T follicular helper cell (primary cell): ENCODE measurements around the gene MAP3K4.
"Not testable (repeated sequence)": the region's sequence is repeated elsewhere in the genome, so short reads cannot be mapped to it uniquely, and the experiment has no call there.

ENCODE experiments used
- DNase-seq: peaks from one replicate; pipeline ENCODE4 v3.0.0-alpha.2; 2020; ENCODE audit warnings: low read depth

MAP3K4 gene

GRCh38 chr6:161117942-161118341, 126.4 kb downstream of the MAP3K4 start:
- no peak for DNase-seq

DNA sequence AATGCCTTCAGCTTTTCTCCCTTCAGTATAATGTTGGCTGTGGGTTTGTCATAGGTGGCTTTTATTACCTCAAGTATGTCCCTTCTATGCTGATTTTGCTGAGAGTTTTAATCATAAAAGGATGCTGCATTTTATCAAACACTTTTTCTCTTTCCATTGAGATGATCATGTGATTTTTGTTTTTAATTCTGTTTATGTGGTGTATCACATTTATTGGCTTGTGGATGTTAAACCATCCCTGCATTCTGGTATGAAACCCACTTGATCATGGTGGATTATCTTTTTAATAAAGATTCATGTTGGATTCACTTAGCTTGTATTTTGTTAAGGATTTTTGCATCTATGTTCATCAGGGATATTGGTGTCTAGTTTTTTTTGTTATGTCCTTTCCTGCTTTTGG, 131.8 kb downstream of the MAP3K4 start:
- DNase-seq: not testable (repeated sequence)

- no peak for DNase-seq
These were observed 134.0 kb downstream of the MAP3K4 start for GRCh38 chr6:161125591-161125990.

GRCh38 chr6:161127071-161127740, 135.6 kb downstream of the MAP3K4 start:
- no peak for DNase-seq

DNA sequence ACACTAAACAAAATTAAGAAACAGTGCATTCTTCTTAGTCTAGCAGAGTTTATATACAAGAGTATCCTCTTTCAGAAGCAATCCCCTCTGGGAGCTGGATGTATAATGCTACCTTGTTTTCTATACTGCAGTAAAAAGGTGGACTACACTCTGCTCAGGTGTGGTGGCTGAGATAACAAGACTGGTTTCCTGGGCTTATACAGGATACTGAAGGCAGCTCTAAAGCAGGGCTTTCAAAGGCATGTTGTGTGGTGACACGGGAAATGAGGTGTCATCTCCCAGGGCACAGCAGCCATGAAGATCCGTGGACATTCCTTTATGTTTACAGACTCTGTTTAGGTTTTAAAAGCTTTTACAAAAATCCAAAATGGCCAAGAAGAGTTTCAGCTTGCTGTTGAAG, 136.7 kb downstream of the MAP3K4 start:
- DNase-seq: no peak

- DNase-seq: no peak
These were observed 137.2 kb downstream of the MAP3K4 start for GRCh38 chr6:161128680-161129196.

GRCh38 chr6:161130541-161130940, 139.0 kb downstream of the MAP3K4 start:
- no peak for DNase-seq

DNA sequence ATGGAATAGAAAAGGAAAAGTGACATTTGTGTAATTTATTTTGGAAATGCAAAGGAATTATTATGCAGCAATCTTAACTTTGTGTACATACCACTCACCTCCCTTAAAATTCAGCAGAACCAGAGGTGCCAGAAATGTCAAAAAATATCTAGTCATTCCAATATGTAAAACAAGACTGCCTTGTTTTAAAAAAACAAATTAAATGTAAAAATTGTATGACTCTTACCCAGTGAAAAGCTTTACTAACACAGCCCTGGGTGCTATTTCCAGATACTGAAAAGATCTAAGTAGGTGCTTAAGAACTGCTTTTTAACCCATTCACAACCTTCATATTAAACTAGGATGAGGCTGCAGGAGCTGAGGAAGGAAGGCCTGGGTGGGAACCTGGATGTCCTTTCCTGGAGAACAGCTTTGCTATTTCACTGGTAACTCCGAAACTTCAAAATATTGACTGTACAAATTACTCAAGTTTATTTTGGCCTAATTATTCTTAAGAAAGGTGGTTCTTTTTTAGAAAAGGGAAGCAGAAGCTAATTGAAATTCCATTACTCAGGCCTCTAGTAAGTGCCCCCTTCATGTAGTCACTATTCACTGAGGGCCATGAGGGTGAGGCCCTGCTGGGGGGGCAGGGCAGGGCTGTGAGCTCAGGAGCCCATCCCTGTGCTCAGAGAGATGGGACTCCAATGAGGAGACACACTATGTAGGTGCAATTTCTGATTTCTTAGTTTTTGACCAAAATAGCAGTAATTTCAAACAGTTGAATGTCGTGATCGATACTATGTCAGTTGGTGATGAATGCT, 139.6 kb downstream of the MAP3K4 start:
- no peak for DNase-seq

DNA sequence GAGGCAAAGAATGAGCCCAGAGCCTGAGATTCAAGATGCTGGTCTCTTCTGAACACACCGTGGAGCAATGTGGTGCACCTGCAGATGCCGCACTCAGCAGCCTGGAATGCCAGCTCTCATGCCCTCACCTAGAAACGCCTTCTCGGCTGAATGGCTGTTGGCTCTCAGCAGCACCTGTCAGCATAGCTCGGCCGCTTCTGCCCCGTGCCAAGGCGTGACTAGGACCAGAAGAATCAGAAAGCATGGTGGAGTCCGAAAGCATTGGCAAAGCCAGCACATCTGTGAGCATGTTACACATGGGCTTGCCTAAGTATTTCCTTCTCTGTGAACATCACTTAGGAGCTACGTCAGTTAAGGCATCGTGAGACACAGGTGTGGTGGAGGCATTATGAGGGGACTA, 140.8 kb downstream of the MAP3K4 start:
- DNase-seq: no peak

DNA sequence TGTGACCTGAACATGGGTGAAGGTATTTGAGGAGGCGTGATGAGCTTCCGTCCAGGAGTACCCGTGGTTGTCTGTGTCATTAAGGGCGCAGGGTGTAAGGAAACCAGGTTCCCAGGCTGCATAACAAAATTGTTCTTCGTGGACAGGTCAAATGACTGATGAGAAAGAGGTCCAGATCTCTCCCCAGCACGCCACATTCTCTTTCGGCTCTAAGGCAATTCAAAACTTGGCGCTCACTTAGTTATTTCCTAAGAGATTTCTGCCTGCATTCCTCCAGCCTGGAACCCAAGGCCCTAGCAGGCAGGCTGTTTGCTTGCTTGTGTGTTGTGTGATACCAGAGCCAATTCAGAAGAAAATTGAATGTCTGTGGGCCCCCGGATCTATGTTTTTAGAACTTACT, 142.4 kb downstream of the MAP3K4 start:
- DNase-seq: no peak

DNA sequence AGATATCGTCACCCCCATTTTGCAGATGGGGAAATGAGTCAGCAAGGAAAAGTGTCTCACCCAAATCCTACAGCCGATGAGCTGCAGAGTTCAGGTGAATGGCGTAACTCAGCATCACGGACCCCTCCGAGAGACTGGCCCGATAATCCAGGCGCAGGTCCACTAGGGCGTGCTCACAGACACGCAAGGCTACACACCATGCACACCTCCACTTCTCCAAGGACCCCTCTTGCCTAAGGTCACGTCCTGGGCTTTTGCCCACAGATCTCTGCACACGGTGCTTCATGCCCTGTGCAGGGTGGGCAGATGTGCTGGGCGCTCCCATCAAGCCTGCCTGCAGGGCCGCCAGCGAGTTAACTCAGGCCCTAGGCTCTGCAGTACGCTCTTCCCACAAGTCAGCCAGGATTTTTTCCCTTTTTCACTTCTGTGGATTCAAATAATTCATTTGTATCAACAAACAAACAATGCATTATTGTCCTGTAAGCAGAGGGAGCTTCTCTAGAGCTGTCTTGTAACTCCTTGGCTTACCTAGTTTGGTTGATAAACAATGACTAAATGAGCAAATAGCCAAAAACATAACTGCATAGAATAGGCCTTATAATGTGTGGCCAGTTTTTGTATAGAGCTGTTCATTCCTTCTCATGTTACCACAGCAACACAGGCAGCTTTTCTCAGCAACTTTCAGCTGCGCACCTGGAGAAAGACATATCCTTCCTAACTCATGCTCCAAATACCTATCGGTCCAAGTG, 143.2 kb downstream of the MAP3K4 start:
- no peak for DNase-seq

DNA sequence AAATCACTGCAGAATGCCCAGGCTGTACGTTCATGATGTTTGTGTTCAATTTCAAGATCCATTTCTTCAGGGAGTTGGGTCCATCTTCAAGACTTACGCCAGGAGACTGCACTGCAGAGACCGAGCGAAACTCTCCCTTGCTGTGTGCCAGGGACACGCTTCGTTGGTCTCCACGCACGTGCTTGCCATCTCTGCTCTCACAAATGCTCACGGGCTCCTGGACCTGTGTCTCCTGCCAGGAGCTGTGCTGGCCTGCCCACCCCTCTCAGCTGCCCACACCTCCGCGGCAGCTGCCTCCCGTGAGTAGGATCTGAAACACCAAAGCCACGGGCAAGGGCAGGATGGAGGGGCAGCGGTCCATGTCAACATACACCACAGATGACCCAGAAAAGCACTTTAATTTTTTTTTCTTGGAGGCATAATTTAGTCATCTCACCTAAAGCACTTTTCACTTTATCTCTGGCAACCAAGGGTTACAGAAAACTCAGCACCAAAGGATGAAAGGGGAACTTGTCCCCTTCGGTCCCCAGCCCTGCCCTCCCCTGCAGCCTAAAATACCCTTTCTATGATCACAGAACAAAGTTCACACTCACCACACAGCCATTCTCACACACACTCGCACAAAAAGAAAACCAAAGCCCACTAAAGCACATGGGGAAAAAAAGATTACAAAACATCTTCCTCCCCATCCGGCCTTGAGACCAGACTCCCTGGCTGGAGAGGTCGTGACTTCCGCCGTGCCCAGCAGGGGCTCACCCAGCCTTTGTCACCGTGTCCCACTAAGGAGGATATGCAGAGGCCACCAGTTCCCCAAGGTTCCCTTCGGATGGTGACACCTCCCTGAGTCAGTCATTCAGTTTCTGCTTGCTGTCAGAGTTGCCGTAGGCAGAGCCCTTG, 144.4 kb downstream of the MAP3K4 start:
- DNase-seq: no peak

DNA sequence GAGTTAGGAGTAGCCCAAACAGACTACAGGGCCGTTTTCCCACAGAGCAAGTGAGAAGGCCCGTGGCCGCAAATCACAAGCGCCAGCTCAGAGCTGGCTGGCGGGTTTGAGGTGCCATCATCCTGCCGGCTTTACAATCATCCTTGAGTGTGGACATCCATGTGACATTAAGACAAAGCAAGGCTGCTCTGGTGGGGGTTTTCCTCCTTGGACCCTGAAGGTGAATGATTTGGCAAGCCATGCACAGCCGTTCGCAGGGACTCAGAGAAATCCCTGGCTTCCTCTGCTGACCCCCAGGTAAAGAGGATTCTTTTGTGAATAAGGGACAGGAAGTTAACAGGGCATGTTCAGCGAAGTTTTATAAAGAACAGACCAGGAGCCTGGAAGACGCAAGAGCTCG, 145.1 kb downstream of the MAP3K4 start:
- no peak for DNase-seq

DNA sequence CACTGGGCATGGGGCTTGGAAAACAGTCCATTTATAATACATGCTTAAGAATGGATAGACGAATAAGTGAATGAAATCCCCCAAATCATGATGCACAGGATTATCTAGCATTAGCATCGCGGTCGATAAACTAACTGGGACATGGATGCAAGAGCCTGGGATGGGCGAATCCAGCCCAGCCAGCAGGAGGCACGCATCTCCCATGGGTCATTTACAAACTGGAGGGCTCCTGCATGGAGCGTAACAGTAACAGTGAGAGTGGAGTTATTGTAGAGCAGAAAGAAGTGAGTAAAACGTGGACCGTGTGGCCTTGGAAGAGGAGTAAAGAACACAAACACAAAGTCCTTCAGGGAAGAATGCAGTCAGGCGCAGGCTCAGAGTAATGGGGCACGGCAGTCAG, 145.8 kb downstream of the MAP3K4 start:
- no peak for DNase-seq

DNA sequence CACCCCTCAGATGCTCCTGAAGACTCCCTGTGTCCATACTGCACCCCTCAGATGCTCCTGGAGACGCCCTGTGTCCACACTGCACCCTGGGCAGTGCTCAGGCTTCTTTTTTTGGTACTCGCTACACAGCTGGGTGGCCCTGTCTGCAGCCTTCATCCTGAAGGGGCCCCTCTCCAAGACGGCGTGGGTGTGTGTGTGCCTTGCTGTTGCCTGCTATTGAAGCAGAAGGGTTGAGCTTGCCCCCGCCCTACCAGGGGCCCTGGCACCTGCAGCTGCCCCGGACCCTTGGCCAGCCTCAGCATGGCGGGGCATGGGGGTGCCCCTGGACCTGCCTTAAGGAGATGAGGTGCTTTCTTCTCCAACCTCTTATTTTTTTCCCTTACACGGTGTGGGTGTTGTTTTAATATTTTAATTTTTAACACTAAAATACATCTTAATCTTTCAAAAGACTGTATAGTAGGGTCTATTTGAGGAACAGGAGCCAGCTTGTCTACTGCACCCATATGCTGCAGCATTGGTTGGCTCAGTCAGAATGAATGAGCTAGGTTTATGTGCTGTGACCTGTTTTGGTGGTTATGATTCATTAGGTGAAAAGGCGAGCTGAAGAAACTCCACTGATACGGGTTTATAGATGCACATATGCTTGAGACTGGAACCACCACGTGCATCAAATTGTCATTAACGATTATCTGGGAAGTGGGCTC, 146.4 kb downstream of the MAP3K4 start:
- DNase-seq: no peak

DNA sequence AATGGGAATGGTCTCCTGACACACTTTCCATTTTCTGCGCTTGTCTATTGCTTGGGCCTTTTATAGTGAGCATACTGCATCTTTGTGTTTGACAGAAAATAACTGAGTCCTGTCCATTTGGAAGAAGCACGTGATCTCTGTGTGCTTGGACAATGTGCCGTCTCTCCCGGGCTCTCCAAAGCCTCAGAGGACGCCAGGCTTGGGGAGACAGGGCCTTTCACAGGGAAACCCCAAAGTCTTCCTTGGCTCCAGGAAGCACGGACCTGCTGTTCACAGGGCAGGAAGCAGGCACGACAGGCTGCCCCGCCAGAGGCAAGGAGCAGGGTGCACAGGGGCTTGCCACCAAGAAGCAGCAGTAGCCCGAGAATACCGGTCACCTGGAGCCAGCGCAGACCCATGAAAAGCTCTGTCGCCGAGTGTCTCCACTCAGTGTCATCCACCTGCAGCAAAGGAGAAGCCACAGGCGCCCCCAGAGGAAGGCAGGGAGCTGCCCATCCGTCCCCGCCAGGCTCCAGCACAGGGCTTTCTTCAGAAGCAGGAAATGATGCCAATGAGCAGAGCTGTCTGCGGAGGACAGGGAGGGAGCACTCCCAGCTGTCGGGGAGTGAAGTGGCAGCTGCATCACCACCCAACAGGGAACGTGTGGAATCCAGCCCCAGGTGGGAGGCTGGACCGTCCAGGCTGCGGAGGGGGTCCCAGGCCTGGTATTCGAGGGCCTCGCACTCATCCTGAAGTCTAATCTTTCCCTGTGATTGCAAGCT, 147.2 kb downstream of the MAP3K4 start:
- no peak for DNase-seq

GRCh38 chr6:161139304-161139765, 147.8 kb downstream of the MAP3K4 start:
- DNase-seq: no peak

- no peak for DNase-seq
These were observed 148.4 kb downstream of the MAP3K4 start for GRCh38 chr6:161139766-161140553.

GRCh38 chr6:161140554-161140875, 148.9 kb downstream of the MAP3K4 start:
- no peak for DNase-seq
